GM12892 (cell line): ENCODE results near the gene SECTM1.

Experiments
- DNase-seq: peaks from one replicate; pipeline ENCODE4 v3.0.0; 2011; ENCODE audit not compliant: insufficient read length
- FAIRE-seq: peaks from 2 replicates; lab custom pipeline; 2011; peaks lifted over from hg19 to GRCh38; lab: Jason Lieb, UNC
- POLR2A ChIP-seq: IDR thresholded peaks from 2 replicates; pipeline ENCODE4 v1.6.1; 2011; ENCODE audit warnings: low read depth, low read length, control low read depth
- POLR2AphosphoS5 ChIP-seq: IDR thresholded peaks from 2 replicates; pipeline ENCODE4 v1.6.1; 2011; ENCODE audit warnings: low read depth, low read length, control low read depth
- TAF1 ChIP-seq: IDR thresholded peaks from 2 replicates; pipeline ENCODE4 v1.6.1; 2011; ENCODE audit warnings: low read depth, mild to moderate bottlenecking, control low read depth, low read length, borderline replicate concordance

Gene SECTM1

DNA sequence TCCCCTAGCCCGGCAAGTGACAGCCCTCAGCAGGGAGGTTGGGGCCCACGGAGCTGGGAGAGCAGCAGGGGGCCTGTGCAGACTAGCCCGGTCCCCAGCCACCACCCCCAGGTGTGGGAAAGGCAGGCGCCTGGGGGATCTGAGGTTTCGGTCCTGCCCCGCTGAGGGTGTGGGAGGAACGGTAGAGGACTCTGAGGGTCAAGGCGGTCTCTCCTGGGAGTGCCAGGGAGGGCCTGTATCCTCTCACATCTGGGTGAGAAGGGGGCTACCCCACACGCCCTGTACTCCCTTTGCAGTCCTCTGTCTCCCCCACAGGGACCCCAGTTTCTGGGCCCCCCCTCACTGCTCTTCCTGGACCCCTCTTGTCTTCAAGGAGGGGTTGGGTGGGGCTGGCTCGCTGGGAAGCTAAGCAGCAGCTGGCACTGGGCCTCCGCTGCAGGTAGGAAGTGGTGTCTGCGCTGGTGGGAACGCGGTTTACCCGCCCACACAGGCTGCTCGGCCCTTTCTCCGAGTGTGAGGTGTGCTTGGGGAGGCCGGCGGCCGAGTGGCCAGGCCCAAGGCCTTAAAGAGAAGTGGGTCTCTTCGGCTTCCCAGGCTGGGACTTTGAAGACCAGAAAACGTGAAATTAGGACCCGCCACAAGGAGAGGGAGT is 31.5 kb downstream of the SECTM1 start:
- DNase-seq (no peak), FAIRE-seq (no peak)
- TF ChIP-seq POLR2AphosphoS5 (no peak), POLR2A (no peak), TAF1 (no peak)

DNA sequence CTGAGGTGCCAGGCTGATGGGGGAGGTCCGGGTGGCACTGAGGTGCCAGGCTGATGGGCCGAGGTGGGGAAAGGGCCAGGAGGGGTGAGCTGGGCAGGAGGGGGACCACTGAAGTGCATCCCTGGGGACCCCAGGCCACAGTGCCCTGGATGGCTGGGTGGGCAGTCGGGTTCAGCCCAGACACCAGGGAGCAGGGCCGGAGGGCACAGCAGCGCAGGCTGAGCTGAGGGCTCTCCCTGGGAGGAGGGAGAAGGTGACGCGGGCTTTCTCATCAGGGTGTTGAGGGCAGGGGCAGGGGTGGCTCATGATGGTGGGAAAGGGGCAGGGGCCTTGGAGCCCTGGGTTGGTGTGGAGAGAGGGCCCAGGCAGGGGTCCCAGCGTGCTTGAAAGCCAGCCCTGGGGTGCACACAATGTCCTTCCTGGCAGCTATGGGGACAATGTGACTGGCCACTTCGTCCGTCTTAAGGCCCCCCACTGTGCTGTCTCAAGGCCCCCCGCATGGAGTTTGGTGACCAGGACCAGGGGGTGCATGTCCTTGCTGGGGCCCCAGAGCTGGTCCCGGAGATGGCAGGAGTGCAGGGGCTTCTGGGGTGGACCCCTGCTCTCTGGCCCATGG is 32.2 kb downstream of the SECTM1 start:
- no peak for FAIRE-seq
- DNase-seq = no peak

DNA sequence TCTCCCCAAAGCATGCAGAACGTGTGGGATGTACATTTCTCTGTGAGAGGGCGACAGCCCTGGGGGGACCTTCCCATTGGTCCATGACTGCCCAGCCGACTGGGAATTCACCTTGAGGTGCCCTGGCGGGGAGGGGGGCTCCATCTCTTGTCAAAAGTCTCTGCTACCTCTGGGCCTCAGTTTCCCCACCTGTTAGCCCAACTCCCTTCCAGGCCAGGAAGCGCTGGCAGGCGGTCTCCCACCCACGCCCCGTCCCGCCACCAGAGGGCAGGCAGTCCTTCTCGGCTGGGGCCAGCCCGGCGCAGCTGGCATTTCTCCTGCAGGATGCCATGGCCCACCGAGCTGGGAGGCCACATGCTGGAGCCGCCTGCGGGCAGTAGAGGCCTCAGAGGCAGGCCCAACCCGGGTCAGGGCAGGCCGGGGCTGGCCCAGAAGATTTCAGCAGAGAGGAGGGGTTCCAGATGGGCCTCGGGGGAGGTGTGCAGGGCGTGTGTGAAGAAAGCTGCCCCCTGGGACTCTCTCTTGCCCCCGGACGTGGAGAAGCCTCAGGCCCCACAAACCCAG is 32.8 kb downstream of the SECTM1 start:
- FAIRE-seq (no peak), DNase-seq (no peak)
- no peak for TF ChIP-seq POLR2A

More for the DNA sequence above, 32.2 kb downstream of the SECTM1 start:
- TF ChIP-seq TAF1 (no peak), POLR2AphosphoS5 (no peak), POLR2A (no peak)

DNA sequence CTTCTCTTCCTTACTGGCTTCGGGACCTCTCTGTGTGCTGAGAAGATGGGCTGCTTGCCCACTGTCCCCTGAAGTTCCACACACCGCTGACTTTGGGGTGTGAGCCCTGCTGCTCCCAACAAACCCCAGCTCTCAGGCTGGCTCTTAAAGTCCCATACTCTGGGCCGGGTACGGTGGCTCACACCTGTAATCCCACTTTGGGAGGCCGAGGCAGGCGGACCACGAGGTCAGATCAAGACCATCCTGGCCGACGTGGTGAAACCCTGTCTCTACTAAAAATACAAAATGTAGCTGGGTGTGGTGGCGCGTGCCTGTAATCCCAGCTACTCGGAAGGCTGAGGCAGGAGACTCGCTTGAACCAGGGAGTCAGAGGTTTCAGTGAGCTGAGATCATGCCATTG is 33.3 kb downstream of the SECTM1 start:
- FAIRE-seq = no peak
- DNase-seq = no peak
- TF ChIP-seq TAF1 (no peak), POLR2A (no peak), POLR2AphosphoS5 (no peak)

DNA sequence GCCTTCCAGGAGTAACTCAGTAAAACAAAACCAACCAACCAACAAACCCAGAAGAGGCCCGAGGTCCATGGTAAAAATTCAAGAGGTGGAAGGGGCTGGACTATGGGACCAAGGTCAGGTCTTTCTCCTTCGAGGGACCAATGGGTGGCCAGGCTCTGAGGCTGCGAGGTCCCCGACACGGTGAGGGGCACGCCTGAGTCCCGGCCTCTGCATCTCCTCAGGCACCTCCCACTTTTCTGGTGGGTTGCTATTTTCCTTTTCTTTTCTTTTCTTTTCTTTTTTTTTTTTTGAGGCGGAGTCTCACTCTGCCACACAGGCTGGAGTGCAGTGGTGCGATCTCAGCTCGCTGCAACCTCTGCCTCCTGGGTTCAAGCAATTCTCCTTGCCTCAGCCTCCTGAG is 34.1 kb downstream of the SECTM1 start:
- no peak for FAIRE-seq
- DNase-seq = no peak
- TF ChIP-seq POLR2AphosphoS5 (no peak), POLR2A (no peak), TAF1 (no peak)

DNA sequence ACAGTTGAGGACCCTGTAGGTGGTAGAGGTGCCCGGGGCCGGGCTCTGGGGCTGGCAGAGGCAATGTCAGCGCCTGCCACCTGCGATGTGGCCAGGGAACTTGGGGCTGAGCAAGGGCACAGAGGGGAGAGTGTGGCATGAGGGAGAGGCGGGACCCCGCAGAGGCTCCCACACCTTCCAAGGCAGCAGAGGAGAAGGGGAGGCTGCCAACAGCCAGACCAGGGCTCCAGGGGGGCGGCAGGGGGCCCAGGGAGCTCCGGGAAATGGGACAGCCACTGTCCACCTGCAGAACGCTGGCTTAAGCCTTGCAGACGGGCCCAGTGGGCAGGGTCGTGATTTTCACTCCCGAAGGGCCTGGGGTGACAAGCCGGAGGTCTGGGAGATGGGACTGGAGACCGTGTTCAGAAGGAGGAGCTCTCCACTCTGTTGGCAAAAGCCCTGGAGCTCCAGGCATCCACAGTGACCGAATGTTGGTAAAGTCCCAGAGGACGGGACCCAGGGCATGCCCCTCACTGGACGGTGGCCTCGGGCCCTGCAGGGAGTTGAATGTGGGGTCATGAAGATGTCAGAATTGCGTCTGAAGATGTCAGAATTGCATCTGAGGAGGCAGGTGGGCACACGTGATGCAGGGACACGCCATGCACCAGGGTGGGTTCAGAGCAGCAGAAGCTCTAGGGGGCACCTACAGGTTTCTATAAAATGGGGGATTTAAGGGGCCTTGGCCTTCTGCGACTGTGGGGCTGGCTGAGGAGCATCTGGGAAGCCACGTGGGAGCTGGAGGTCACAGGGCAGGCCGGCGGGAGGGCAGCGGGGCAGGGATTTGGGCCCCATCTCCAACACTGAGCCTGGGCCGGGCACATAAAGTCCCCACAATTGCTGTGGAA is 34.8 kb downstream of the SECTM1 start:
- no peak for DNase-seq
- TF ChIP-seq TAF1 = no peak
- TF ChIP-seq POLR2A = no peak
- no peak for TF ChIP-seq POLR2AphosphoS5
- no peak for FAIRE-seq

DNA sequence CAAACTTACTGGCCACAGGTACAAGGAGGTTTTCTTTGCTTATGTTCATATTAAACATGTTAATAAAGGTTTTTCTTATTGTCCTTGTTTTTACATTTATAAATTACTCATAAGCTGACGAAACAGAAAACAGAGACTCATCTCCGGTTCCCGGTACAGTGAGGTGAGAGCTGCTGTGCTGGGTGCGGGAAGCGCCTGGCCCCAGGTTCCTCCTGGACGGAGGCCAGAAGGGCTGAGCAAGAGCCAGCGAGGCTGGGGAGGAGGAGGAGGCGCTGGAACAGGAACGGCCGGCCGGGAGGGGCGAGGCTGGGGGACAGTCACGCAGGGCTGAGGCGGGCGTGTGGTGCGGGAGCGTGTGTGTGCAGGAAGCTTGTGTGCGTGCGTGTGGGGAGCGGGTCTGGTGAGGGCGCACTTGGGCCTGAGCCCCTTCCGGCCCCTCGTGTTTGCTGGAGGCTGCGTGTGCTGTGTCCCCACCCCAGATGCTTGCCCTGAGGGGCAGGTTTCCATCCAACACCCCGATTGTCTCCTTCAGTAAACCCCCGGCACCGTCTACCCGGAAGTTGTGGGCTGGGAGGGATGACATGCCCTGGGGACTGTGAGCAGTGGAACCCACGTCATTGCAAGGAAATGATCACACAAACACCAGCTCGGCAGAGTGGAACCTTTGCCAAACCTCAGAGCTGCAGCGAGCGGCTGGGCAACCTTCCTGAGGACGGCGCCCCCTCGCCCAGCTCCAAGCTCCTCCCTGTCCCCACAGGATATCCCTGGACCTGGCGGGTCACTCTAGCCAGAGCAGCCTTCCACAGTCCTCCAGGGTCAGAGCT is 35.6 kb downstream of the SECTM1 start:
- peak; percentile 88 for FAIRE-seq
- peak; percentile 89 for DNase-seq

DNA sequence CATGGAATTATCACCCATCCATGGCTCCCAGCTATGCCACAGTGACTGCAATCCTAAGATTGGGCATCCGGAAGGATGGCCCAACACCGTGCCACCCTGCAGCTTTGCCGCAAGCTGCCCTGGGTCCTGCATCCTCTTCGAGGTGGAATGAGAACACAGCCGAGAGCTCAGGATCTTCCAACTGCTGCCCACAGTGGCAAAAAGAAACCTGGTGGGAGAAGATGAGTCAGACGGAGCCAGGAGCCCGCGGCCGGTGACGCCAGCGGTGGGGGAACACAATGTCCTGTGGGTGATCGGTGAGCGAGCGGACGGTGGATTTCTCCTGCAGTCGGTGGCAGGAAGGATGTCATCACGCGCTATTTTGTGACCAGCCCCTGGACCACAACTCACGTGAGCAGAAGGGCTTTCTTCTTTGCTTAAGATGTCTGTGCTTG is 36.3 kb downstream of the SECTM1 start:
- FAIRE-seq = peak; percentile 81
- TF ChIP-seq TAF1 (no peak), POLR2AphosphoS5 (no peak), POLR2A (no peak)
- no peak for DNase-seq

More for the DNA sequence above, 35.6 kb downstream of the SECTM1 start:
- no peak for TF ChIP-seq TAF1
- TF ChIP-seq POLR2A = peak; percentile 76; the same call in 1 of the 2 replicates
- peak; percentile 69 for TF ChIP-seq POLR2AphosphoS5

DNA sequence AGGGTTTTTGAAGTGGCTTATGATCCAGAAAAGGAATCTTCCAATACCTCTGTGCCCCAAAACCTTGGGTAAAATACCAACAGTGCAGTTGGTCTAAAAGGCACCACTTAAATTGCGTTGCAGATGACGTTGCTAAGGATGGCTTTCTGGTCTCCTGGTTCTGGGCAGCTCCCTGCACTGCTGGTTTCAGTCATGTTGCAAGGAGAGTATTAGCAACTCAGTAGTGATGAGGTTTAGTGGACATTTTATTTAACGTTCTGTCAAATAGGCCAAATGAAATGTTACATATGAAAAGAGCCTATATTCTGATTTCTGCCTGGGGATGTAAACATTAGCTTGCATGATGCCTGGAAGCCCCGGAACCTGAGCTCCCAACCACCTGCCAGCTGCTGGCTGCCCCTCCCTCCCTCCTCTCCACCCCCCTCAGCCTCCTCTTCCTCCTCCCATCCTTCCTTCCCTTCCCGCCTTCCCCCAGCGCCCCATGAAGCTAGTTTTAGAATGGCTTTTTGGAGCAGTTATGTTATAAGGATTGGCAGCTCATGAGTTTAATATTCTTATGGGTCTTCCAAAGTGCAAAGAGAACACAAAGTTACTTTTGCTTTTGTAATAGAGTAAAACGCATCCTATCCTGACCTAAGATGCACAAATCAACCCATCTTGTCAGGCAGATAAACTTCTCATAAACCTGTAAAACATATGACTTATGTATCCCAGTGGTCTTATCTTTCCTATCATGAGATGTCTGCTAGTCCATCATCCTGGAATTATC is 36.9 kb downstream of the SECTM1 start:
- TF ChIP-seq POLR2AphosphoS5 (no peak), POLR2A (no peak), TAF1 (no peak)
- FAIRE-seq (no peak), DNase-seq (no peak)

DNA sequence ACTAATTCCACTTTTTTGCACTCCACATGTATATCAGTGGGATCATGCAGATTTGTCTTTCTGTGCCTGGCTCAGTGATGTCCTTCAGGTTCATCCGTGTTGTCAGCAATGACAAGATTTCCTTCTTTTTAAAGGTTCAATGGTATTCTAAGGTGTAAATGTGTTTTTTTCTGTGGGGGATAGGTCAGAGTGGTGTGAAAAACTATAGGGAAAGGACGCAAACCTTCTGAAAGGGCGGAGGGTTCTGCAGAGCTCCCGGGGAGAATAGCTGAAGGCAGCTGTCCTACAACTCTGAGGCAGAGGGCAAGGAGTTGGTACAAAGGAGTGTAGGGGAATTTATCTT is 38.1 kb downstream of the SECTM1 start:
- TF ChIP-seq TAF1 = no peak
- no peak for TF ChIP-seq POLR2AphosphoS5
- TF ChIP-seq POLR2A = no peak
- no peak for DNase-seq
- FAIRE-seq = no peak

DNA sequence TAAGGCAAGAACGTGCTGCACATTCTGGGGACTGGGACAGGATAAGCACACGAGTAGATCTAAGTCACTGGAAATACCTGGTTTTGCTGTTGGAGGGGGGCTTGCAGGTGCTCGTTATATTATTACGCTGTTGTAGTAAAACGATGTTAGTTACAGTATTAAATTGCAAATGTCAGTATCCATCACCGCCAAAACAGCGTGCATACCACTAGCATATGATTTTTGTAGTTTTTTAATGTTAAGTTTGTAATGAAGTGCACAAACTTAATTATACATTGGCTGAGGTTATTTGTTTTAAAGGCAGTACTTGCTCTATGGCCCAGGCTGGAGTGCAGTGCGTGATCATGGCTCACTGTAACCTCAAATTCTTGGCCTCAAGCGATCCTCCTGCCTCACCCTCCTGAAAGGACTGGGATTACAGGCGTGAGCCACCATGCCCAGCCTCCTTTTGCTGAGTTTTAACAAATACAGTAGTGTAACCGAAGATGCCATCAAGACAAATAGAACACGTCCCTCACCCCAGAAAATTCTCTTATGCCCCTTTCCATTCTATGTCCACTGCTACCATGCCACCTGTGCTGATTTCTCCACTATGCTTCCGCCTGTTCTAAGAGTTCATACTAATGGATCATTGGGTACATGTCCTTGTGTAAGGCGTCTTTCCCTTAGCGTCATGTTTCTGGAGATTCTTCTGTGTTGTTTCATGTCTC is 39.3 kb downstream of the SECTM1 start:
- DNase-seq = no peak
- TF ChIP-seq POLR2AphosphoS5 (no peak), TAF1 (no peak), POLR2A (no peak)
- FAIRE-seq = no peak
